Right renal cortex interstitium (tissue), 3 donors: ENCODE measurements around the gene DDIT4. TPM values are rescaled to one million over a fixed set of nuclear protein-coding genes. Genes with fewer than 3 reads are reported as not detected.
"Not testable (repeated sequence)": the region's sequence is repeated elsewhere in the genome, so short reads cannot be mapped to it uniquely, and the experiment has no call there.

Experiments
- DNase-seq, 3 donors: peaks; one replicate each; pipeline ENCODE4 v3.0.0-alpha.2; 2013; ENCODE audit warnings: low read depth in 3 of 3, low spot score in 2 of 3
- polyA plus RNA-seq, 3 donors: library from polyadenylated mRNA; unstranded; fragments of 120-200 nt; gene quantifications; one replicate each; pipeline ENCODE4 v1.2.1, GENCODE V29; 2013; ENCODE audit not compliant: insufficient read length in 3 of 3

DDIT4 gene
- polyA plus RNA-seq, 3 donors, result 41.1 to 54.3 (median 52.9) TPM

- DNase-seq, result no peak
Observed at GRCh38 chr10:72285972-72286521, 12.3 kb downstream of the DDIT4 start.

GRCh38 chr10:72291019-72291532 lies 17.4 kb downstream of the DDIT4 start:
- no peak for DNase-seq

GRCh38 chr10:72292223-72292691 lies 18.5 kb downstream of the DDIT4 start:
- DNase-seq, result no peak

GRCh38 chr10:72295330-72295910 lies 21.7 kb downstream of the DDIT4 start:
- no peak for DNase-seq

GRCh38 chr10:72296829-72297280 lies 23.1 kb downstream of the DDIT4 start:
- not testable (repeated sequence) for DNase-seq

GRCh38 chr10:72297281-72297804 lies 23.6 kb downstream of the DDIT4 start:
- no peak for DNase-seq

GRCh38 chr10:72297805-72298591 lies 24.3 kb downstream of the DDIT4 start:
- DNase-seq, result peak; percentile 76 to 94 (median 90)

- DNase-seq, result no peak
Observed at GRCh38 chr10:72298592-72299519, 25.1 kb downstream of the DDIT4 start.

GRCh38 chr10:72303424-72304128 lies 29.9 kb downstream of the DDIT4 start:
- no peak for DNase-seq

- no peak for DNase-seq
Observed at GRCh38 chr10:72306215-72306760, 32.6 kb downstream of the DDIT4 start.

- DNase-seq, result not testable (repeated sequence)
Observed at GRCh38 chr10:72307711-72308110, 34.0 kb downstream of the DDIT4 start.

- no peak for DNase-seq
Observed at GRCh38 chr10:72308320-72308987, 34.7 kb downstream of the DDIT4 start.

GRCh38 chr10:72309290-72310240 lies 35.8 kb downstream of the DDIT4 start:
- no peak for DNase-seq

GRCh38 chr10:72310241-72310633 lies 36.5 kb downstream of the DDIT4 start:
- DNase-seq, result no peak

- DNase-seq, result no peak
Observed at GRCh38 chr10:72310636-72311035, 36.9 kb downstream of the DDIT4 start.

GRCh38 chr10:72311667-72312066 lies 37.9 kb downstream of the DDIT4 start:
- DNase-seq, result no peak

- DNase-seq, result no peak
Observed at GRCh38 chr10:72312865-72313391, 39.2 kb downstream of the DDIT4 start.
